ENCODE data around the gene FOXA2.
"Not testable (repeated sequence)": the region's sequence is repeated elsewhere in the genome, so short reads cannot be mapped to it uniquely, and the experiment has no call there.

Gene FOXA2

DNA sequence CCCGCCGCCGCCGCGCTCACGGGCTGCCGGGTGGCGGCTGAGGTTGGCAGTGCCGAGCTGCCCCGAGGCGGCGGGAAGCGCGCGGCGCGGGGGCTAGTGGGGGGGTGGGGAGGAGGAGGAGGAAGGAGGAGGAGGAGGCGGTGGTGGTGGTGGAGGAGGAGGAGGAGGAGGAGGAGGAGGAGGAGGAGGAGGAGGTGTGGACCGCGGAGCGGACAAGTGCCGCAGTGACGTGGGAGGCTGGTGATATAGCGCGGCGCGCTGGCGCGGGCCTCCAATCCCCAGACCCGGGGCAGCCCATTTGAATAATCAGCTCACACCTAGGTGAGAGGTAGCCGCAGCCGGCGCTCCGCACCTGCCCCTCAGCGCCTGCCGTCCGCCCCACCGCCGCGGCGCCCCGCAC, at the start of gene FOXA2:
TSS of gene FOXA2 (minus strand) at position 51 of the 400 bp plus-strand sequence. CDS start 294 bp downstream, outside the sequence.
- DNase-seq, result no peak

DNA sequence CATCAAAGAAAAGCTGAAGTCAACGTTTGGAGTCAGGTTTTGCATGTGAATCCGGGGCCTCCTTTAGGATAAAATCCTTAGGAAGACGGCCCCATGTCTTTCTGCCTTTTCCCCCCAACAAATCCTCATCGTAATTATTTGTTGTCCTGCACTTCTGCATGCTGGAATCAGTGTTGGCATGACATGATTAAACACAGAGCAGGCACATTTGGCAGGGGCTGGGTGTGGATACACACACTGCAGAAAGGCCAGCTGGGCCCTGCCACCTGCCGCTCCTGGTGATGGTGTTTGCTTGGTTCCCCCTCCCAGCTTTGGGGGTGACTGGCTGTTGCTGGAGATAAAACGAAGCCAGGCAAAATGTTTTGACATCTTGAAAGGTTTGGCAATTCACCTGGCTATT, 46.3 kb upstream of the FOXA2 start:
- no peak for DNase-seq

DNA sequence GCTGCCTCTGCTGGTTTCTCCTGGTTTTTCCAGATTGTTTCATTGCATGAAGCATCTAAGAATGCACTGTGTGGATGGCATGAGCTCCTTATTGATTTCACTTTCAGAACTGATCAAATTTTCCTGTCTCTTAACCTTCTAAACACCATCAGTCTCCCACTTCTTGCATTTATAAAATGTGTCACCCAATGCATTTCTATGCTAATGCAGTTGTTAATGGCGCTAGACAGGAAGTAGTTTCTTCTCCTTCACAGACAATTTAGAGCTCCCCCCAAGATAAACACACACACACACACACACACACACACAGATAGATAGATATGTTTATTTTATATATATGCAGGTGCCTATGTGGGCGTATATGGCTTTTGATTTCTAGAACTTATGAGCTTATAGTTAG, 45.6 kb upstream of the FOXA2 start:
- no peak for DNase-seq

DNA sequence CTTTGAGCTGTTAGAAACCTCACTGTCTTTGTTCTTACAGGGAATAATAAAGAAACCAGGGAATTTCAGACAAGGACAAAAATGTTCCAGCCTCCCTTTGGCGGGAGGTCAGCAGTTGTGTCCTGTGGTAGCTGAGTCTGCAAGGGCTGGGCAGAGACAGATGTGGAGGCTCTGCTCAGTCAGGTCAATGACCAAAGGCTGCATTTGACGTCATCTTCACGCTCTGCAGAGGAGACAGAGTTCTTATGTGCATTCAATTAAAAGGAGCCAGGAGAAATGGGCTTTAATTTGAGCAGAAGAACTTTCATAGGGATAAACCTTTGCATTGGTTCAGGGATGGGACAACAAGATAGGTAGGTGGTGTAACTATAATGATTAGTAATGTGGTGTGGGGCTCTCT, 45.1 kb upstream of the FOXA2 start:
- DNase-seq, result no peak

DNA sequence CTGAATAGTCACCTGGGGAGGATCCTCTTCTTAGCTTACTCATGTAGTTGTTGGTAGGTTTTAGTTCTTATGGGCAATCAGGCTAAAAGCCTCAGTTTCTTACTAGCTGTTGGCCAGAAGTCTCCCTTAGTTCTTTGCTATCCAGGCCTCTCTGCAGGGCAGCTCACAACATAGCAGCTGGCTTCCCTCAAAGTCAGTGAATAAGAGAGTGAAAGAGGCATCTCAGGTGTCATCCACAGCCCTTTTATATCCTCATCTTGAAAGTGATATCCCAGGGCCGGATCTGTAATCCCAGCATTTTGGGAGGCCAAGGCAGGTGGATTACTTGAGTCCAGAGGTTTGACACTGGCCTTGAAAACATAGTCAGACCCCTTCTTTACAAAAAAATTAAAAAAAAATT, 42.1 kb upstream of the FOXA2 start:
- no peak for DNase-seq

DNA sequence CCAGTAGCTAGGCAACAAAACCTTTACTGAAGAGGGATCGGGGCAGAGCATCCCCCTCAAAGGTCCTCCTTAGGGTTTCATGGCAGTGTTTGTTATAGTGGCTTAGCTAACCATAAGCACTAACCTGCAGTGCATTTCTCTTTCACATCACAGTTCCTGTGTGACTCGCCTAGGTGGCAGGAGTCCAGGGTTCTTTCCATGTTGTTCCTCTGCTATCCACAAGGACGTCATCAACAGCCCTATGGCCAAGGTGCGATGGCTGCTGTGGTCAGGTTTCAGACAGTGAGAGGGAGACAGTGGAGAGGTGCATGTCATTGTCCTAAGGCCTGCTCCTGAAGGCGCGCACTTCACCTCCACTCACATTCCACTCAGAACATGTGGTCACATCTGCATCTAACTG, 38.8 kb upstream of the FOXA2 start:
- DNase-seq, result no peak

DNA sequence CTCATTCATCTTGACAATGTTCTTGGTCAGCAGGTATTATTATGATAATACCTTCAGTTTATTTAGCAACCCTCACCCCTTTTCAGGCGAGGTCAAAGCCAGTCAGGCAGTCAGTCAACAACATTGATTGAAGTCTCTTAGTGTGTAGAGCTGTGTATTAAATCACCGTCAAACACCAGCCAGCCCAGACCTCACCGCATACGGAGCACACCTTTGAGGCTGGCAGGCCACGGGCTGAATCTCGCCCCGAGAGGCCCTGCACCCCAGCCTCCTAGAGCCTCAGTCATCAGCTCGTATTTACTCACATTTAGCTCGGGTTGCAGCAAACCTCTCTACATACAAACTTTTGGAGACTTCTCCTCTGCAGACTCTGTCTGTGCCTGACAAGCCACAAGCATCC, 36.0 kb upstream of the FOXA2 start:
- DNase-seq, result no peak

DNA sequence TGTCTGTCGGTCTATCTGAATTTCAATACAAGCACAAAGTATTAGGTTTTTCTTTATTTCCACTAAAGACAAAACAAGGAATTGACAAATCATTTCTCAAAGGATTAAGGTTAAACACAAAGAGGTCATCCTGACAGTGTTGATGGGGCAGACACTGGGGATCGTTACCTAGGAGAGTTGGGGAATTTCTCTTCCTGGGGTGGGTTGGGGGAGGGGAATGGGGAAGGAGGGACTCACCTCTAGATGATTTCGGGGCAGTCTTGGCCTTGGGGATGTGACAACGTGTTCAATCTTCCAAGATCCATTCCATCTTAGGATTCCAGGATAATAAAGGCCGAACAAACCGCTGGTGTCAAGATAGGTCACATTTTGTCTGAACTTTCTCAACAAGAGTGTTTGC, 35.4 kb upstream of the FOXA2 start:
- DNase-seq, result no peak

DNA sequence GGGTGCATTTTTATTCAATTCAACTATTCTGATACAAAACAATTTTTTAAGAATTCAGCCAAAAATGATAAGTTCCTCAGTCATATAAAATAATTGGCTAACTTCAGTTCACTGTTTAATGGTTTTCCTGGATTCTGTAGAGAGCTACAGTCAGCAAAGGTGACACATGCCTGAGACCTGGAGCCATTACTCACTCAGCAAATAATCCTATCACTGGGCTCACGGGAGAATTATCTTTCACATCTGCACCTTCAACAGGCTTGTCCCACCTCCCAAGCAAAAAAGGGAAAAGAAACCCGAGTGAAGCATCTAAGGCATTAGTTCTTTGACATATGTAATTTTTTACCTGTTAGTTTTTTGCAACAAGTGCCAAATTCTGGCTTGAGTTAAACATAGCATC, 34.9 kb upstream of the FOXA2 start:
- no peak for DNase-seq

DNA sequence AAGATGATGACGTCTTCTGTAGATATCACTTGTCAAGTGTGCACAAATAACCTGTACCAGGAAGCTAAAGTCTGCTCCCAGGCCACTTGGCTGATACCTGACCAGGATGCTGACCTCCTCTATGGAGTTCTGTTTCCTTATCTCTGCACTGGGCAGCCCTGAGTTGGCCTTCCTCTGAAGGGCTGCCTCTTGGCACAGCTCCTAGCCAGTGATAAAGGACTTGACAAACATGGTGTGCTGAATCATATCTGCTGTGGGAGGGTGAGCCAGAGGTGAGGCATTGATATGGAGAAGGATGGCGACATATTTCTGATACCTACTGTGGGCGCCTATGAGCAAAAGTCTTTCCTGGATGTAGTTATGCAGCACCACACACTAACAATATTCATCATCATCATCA, 32.8 kb upstream of the FOXA2 start:
- DNase-seq, result no peak

DNA sequence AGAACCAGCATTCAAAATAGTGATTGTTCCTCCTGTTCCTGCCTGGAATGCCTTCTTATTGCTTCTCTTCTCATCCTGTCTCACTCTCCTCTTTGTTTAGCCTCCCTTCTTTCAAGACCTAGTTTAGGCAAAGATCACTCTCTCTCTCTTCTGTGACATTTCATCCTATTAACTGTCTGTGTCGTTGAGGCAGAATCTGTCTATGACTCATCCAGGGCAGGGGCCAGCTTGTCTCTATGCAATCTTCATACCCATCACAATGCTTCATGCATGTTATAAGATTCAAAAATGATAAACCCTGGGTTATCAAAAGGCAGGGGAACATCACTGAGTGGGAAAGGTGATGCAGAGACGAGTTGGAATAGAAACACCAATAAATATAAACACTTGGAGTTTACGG, 32.2 kb upstream of the FOXA2 start:
- no peak for DNase-seq

DNA sequence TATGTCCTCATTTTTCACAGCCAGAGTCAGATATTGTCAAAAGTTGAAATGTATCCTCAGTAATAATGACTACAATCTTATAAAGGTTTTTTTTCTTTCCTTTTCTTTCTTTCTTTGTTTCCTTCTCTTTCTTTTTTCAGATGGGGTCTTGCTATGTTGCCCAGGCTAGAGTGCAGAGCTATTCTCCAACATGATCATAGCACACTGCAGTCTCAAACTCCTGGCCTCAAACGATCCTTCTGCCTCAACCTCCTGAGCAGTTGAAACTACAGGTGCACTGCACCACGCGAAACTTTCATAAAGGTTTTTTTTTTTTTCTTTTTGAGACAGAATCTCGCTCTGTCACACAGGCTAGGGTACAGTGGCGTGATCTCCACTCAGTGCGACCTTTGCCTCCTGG, 31.1 kb upstream of the FOXA2 start:
- no peak for DNase-seq

DNA sequence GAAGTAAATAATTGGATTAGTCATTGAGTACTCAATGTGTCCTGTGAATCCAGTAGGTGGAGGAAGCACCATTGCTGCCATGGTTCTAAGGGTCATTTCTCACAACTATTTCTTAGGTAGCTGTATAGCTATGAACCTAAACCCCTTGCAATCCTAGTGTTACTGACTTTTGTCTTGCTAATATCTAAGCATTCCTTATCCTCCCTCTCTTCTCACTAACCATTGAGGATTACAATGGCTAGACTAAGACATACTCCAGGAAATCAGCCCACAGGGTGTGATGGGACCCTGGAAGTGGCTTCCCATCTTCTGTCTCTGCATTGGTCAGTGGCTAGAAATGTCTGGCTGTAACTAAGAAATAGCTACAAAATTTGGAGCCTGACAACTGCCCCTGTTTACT, 27.3 kb upstream of the FOXA2 start:
- no peak for DNase-seq

DNA sequence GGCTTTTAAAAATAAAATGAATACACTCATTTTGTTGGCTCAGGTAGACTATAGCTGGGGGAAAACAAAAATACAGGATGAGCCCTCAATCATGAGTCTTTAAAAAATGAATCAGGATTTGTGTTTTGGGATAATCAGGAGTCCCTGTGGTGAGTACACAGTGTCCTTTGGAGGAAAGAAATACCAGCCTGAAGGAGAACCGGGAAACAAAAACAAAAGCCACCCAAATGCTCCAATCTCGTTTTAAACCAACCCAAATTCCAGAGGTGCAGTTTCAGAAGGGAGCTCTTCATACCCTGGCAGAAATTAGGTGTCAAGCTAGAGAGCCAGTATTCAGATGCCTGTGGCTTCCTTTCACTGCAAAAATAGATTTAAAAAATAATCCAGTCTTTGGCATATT, 23.3 kb upstream of the FOXA2 start:
- no peak for DNase-seq

DNA sequence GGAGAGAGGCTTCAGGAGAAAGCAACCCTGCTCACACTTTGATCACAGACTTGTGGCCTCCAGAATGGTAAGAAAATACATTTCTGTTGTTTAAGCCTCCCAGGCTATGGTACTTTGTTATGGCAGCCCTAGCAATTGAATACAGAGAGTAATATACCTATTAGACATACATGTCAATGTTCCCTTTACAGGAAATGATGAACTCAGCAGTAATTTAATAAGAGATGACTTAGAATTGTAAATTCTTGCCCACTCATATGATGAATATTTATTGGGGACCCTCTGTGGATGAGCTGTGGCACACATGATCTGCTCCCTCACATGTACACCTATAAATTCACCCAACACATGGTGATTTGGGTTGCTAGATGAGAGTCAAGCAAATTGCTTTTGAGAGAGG, 20.4 kb upstream of the FOXA2 start:
- DNase-seq, result no peak

DNA sequence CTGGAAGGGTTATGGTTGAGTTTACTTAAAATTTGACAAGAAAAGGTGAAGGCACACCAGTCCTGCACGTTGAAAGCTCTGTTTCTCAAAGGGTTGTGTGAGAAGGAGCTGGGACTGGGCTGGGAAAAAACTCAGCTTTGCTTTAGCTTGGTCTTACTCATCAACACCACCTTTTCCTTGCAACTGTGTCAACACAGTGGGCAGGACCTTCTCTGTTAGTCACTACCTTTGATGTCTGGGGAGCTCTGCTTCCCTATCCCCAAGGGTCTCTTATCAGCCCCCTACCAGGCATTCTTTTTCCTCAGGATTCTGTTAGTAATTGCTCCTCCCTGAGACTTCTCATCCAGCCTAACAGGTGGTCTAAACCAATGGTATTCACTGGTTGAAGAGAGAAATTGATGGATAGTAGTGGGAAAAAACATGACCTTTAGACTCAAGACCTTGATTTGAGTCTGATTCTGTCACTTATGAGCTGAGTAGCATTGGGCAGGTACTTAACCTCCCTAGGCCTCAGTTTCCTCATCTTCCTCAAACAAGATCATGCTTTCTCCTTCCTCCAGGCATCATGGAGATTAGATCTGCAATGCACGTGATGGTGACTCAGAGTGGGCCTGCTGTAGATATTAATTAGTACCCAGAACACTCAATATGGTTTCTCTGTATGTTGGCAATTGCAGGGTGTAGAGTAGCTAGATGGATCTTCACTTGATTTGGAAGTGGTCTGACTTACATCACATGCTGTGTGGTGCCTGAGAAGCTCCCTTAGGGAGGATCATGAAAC, 17.2 kb upstream of the FOXA2 start:
- no peak for DNase-seq

DNA sequence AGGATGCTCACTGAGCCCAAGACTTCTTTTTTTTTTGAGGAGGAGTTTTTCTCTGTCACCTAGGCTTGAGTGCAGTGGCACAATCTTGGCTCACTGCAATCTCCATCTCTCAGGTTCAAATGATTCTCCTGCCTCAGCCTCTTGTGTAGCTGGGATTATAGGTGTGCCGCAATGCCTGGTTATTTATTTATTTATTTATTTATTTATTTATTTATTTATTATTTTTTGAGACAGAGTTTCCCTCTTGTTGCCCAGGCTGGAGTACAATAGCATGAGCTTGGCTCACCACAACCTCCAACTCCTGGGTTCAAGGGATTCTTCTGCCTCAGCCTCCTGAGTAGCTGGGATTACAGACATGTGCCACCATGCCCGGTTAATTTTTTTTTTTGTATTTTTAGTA, 14.9 kb upstream of the FOXA2 start:
- DNase-seq, result not testable (repeated sequence)

DNA sequence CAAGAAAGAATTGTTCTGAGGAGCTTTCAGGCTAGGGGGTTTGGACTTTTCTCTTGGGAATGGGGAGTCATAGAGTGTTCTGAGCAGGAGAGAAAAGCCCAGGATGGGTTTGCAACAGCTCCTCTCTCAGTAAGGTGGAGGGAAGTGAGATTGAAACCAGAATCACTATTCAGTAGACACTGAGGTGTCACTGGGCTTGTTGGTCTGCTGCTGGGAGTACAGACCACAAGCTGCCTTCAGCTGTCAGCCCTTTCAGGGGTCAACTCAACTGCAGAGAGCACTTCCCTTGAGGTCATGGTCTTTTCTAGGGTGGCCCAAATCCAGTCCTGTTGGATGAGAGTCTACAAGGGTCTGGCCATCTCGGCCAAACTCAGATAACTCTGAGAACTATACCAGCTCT, 12.9 kb upstream of the FOXA2 start:
- no peak for DNase-seq

DNA sequence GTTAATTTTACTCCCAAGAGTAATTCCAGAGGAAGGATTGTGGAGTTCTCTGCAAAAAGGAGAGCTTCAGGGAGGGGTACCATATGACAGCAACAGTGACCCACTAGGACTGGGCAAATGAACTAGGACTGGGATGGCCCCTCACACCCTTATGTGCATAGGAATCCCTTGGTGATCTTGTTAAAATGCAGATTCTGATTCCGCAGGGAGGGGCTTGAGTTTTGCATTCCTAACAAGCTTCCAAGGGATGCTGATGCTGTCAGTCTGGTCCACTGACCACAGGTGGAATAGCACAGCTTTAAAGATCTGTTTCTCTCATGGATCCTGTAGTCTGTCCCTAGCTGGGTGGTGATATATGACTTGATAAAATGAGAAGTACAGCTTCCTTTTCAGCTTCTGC, 6.3 kb upstream of the FOXA2 start:
- DNase-seq, result no peak

DNA sequence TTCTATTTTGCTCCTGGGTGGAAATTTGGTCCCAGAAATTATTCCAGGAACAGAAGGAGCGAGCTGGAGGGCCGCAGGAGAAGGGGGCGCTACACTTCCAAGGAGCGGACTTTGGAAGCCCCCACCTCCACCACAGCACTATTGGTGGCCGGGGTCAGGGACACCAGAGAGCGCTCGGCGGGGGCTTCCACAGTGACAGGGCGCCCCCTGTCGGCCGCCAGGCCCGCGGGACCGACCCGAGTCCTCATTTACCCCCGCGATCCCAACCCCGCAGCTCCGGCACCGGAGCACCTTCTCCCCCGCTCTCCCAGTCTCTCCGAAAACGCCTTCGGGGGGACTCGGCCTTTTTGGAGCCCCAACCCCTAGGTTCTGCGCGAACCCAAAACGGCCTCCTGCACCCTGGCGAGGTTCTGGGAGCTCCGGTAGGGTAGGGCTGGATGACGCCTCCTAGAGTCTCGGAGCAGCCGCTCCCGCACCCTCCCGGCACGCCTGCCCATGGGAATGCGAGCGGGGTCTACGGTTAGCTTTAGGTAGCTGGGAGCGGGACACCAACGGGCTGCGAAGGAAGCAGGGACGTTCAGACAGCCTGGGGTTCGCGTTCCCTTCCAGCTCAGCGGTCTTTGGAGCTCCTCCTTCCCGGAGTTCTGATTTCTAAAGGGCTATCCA, 2.4 kb upstream of the FOXA2 start:
- DNase-seq, result no peak

DNA sequence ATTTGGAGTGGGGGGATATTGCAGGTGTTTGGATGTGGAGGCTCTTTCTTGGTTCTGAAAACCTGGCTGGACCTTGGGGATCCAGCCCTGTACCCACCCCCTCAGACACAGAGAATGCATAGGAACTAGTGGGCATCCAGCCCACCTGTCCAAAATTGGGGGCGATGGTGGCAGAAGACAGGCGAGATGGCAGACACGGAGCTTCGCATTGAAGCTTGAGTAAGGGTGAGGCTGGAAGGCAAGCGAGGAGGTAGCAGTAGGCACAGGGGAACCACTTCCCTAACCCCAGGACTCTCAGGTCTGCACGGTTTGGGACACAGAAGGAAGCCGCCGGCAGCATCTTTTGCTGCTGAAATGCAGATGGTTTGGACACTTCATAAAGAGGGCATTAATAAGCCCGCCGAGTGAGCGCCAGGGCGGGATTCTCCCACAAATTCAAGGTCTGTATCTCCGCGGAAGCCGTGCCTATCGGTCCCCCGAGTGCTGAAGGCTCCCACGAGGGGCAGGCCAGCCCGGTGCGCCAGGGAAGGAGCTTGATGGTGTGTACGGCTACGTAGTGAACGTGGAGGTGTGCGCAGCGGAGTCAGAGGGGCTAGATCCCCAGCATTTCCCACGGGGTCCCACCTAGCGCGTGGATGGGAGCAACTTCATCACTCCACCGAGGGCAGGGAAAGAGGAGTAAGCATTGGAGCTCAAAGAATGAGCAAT, 1.6 kb upstream of the FOXA2 start:
- no peak for DNase-seq

DNA sequence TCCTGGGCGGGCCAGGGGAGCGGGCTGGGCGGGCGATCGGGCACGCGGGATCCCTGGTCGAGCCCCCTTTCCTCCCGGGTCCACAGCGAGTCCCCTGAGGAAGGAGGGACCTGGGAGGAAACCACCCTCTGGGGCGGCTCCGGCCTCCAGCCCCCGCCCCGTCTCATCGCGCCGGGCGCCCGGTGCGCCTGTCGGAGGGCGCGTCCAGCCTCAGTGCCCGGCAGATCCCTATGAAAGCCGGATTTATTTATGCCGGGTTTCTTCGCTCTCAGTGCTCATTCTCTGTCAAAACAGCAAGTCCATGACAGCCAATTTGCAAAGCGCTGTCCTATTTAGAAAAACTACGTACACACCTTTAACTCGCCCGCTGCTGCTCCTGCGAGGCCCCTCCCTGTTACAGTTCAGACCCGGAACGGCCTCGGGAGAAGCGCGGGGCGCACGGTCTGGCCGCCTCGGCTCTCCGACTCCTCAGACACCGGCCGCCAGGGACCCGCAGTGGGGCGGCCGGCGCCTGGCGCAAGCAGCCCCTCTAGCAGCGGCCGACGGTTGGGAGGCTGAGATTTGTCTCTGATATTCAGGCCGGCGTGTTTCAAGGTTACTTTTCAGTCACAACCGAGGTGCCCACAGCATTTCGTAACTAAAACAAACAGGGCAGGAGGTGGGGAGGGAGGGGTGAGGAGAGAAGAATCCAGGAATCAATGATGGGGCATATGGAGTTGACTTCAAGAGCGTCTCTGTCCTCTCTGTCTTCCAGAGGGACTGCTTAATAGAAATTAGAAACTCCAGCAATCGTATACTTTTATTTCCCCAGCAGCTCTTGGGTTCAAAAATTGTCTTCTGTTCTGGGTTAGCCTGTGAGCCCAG, 782 bp upstream of the FOXA2 start:
- no peak for DNase-seq
